Stimulated activated CD4-positive, alpha-beta T cell treated with anti-CD3 and anti-CD28 coated beads, Interleukin-12 subunit alpha, Interleukin-12 subunit beta, amount 100 ng/mL, for 24 hours (primary cell): Measurements from ENCODE around the gene RTCB.
"Not testable (repeated sequence)": the region's sequence is repeated elsewhere in the genome, so short reads cannot be mapped to it uniquely, and the experiment has no call there.

Experiments
- DNase-seq, 2 experiments: peaks; one replicate each; pipeline ENCODE4 v3.0.0-alpha.2; 2020; ENCODE audit warnings: low read depth in 2 of 2

Gene RTCB

GRCh38 chr22:32389685-32390084 lies 22.4 kb downstream of the RTCB start:
- DNase-seq, result peak in 1 of 2 experiments; percentile 3

GRCh38 chr22:32385681-32386080 lies 26.4 kb downstream of the RTCB start:
- no peak for DNase-seq

- no peak for DNase-seq
Measured at GRCh38 chr22:32380991-32381390, 31.1 kb downstream of the RTCB start.

DNA sequence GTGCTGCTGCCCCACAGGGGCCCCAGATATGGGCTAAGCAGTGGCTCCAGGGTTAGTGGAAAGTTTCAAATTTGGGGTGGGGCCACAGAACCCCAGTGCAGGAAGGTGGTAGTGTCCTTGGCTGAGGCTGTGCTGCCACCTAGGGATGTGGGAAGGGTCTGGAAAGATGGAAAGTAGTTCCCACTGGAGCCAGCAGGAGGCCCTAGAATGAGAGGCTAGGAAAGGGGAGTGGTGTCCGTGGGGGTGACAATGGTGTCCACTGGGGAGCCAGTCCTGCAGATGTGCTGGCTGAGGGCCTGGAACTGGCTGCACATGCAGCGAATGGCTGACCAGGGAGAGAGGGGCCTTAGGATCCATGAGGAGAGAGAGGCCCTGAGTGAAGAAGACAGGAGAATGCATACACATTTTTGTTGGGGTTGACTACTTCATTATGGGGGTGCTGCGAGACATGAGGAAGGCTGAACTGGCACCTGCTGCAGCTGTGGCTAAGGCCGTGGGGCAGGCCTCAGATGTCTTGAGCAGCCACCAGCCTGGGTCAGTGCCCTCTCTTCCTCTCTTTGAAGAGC lies 33.3 kb downstream of the RTCB start:
- DNase-seq, result peak in 1 of 2 experiments; percentile 15

GRCh38 chr22:32376681-32377080 lies 35.4 kb downstream of the RTCB start:
- no peak for DNase-seq

- DNase-seq, result no peak
Measured at GRCh38 chr22:32375678-32376450, 36.2 kb downstream of the RTCB start.

DNA sequence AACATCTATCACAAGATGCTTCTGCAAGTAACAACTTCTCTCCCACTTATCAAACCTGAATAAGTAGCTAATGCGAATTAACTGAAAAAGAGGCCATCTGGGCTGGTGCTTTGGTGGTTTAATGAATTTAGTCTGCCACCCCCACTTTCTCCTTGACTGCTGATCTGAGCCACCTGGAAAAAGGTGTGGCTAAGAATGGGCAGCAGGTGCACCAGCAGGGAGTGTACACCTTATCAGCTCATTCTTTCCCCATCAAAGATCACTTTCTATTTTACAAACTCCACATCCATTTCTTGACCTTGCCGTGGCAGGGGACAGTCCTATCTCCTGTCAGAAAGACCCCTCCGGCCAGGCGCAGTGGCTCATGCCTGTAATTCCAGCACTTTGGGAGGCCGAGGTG lies 47.8 kb downstream of the RTCB start:
- no peak for DNase-seq

GRCh38 chr22:32361257-32361656 lies 50.8 kb downstream of the RTCB start:
- no peak for DNase-seq

DNA sequence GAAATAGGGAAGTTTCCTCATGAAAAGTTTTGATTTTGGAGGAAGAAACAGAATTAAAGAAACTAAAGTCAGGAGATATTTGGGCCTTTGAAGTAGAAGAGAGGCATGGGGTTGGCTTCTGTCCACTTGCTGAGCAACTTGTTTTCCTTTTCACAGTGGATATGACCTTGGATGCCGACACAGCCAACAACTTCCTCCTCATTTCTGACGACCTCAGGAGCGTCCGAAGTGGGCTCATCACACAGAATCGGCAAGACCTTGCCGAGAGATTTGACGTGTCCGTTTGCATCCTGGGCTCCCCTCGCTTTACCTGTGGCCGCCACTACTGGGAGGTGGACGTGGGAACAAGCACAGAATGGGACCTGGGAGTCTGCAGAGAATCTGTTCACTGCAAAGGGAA lies 52.0 kb downstream of the RTCB start:
- not testable (repeated sequence) for DNase-seq

DNA sequence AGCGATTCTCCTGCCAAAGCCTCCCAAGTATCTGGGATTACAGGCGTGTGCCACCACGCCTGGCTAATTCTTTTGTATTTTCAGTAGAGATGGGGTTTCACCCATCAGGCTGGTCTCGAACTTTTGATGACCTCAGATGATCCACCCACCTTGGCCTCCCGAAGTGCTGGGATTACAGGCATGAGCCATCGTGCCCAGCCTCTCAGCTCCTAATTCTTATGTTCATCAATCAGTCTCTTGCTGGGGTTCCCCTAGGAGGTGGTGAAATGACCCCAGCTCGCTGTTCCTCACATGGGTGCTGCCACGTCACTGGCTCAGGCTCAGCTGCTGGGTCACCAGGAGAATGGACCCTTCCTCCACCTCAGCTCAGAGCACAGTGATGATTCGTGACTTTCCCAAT lies 54.5 kb downstream of the RTCB start, which contains the start of gene RFPL3:
Gene RFPL3 (plus strand): TSS at position 301 of the 400 bp plus-strand sequence. CDS start 205 bp downstream, outside the sequence.
- DNase-seq, result not testable (repeated sequence)

- no peak for DNase-seq
Measured at GRCh38 chr22:32355760-32356159, 56.3 kb downstream of the RTCB start.

- DNase-seq, result no peak
Measured at GRCh38 chr22:32354360-32355351, 57.4 kb downstream of the RTCB start.

- no peak for DNase-seq
Measured at GRCh38 chr22:32353840-32354239, 58.2 kb downstream of the RTCB start.

- no peak for DNase-seq
Measured at GRCh38 chr22:32353292-32353691, 58.8 kb downstream of the RTCB start.

DNA sequence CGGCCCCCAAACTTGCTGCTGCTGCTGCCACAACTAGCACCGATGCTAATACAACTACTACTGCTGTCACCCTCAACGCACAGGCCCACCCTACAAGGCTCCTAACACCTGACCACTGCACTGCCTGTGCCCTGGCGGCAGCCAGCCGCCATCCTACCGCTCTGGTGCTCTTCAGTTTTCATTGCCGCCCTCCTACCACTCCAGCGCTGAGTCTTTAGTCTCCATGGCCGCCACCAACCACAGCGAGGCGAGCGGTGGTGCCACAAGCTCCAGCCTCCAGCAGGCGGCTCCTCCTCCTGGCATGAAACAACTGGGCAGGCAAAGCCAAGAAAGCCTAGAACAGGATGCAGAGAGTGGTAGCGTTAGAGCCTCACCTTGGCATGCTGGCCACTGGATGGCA lies 59.4 kb downstream of the RTCB start:
- DNase-seq, result no peak

DNA sequence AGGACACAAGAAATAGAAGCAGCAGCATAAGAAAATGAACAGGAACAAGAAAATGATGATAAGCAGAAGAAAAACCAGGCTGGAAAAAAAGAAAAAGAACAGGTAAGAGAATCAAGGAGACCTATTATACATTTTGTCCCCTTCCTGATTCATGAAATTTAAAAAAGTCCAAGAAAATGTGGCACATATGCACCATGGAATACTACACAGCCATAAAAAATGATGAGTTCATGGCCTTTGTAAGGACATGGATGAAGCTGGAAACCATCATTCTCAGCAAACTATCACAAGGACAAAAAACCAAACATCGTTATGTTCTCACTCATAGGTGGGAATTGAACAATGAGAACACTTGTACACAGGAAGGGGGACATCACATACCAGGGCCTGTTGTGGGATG lies 60.2 kb downstream of the RTCB start:
- DNase-seq, result not testable (repeated sequence)

DNA sequence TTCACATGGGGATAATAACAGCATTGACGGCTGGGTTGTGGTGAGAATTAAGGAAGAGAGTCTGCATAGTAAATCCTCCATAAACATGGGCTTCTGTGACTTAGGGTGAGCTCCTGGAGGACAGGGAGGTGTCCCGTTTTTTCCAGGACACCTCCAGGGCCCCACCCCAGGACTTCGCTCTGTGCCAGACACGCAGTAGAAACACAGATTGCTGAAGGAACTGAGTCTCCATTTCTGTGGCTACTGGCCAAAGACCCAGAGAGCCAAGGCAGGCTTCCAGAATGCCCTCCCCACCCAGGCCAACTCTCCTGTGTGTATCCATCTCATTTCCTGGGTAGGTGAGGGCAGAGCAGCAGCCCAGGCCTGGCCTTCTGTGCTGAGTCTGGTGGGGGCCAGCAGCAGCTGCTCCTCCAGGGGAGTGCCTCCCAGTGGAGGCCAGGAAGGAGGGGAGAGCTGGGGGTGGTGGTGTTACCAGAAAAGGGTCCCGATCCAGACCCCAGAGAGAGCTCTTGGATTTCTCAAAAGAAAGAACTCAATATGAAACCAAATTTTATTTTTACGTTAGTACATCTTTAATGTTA lies 63.9 kb downstream of the RTCB start:
- no peak for DNase-seq

DNA sequence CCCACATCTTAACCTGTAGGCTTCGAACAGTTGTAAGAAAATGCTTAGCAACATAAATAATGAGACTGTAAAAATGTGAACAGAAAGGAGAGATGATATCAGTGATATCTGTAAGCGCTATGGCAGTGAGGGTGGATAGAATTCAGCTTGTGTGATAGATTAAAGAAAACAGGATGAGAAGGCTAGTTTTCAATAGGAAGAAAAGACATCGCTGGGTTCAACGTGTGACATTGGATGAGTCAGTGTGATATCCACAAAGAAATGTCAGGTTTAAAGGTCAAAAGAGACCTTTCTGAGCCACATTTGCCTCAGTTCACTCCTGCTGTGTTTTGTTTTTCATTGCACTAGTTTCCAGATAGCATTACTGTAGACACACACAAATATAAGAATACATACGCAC lies 68.1 kb downstream of the RTCB start:
- no peak for DNase-seq

DNA sequence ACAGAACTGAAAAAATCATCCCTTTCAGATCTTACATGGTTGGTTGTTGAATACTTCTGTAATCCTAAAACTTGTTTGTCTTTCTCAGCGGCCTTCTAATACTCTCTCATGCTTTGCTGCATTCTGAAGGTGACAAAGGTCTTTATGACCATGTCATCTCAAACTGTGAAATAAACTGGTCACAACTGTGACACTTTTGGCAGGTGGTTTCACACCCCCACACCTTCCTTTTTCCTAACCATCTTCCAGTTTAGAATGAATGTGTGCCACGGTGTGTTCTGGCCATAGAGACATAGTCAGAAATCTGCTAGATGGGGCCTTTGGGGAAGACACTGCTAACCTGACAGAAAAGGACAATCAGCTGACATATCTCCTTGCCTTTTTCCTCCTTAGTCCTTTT lies 69.1 kb downstream of the RTCB start:
- no peak for DNase-seq

DNA sequence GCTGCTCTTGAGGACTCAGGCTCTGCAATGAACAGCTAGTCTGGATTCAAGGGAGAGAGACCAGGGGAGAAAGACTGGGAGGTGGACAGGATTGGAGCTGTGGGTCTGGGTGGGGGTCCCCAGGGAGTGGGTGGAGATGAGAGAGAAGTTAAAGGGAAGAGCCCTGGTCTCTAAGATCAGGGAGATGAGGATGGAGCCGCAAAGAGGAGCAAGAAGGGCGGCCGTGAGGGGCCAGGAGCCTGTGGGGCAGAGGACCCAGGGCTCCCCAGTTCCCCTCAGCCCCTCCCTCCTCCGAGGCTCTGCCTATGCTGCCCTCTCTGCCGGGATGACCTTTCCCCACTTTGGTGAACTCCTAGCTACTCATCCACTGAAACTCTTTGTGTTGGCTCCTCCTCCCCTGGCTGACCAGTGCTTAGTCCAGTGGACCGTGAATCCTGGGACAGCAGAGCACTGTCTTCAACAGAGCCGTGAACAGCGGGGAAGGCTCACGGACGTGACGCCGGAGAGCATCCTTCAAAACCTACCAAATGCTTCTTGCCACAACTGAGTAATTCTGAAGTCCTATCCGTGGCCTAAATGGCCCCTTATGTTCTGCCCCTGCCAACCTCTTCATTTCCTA lies 70.8 kb downstream of the RTCB start:
- DNase-seq, result no peak

DNA sequence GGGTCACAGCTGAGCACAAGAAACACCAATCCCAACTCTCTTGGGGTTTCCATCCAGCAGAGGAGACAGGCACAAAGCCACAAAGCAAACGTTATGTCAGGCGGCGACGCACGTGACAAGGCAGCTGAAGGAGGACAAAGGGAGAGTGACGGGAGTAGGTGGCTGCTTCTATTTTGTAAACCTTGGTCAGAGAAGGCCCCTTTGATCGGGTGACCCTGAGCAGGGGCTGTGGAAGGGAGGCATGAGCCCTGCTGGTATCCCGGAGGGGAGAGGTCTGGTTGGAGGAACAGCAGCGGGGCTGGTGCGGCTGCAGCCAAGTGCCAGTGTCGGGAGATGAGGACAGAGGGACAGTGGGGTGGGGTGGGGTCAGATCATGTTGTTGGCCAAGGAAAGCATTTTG lies 71.6 kb downstream of the RTCB start:
- DNase-seq, result no peak
